ENCODE data around the gene NCKAP5. TPM values are rescaled to one million over a fixed set of nuclear protein-coding genes. Genes with fewer than 3 reads are reported as not detected.

The NCKAP5 gene
- total and polyA plus RNA-seq, 4 donors = 0.57 to 2.8 (median 2.4) TPM

DNA sequence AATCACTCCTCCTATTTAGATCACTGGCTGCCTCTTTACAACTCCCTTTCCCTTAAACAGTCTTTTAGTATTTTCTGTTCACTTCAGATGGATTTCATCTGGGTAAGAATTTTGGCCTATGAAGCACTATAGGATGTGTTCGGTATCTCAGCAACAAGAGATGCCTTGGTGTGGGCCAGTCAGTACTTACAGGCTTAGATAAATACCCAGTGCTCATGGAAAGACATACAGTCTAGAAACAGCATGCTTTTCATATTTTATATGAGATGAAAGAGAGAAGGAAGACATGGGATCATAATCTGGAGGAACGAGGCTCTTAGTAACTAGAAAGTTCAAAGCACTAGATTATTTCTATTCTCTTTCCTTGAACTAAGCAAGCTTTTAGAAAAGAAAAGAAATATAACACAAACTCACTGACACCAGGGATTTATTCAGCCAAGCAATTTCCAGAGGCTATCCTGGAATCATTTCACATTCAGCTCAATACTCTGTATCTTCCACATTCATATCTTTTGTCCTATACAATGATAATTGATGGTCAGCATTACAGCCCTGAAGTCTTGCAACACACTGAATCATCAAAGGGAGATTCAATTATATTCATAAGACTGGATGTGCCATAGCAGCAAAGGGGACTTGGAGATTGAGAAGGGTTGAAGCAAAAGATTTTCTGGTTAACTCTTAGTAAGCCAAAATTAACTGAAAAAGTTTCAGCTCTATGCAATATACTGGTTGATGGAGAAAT is 489.4 kb downstream of the NCKAP5 start:
- TF ChIP-seq TAF1 (conservative IDR thresholded peaks at IDR 0.05) = no peak
- WGBS = 94% methylated on average over 2 of the region's 2 CpGs
- Histone ChIP-seq H3K27me3 (ENCODE audit: control insufficient read depth in 4 of 4, insufficient read depth in 4 of 4, low read length in 3 of 4) (no peaks in the 10 kb centered on the region), H3K36me3 (ENCODE audit: control insufficient read depth in 4 of 4, insufficient read depth in 3 of 4, low read depth in 1 of 4, low read length in 3 of 4) (peaks cover 0 to 5% (median 0%) of the 10 kb centered on the region in 4 donors), H3K9ac (ENCODE audit: low read depth in 1 of 2, low read length in 2 of 2) (no peak overlapping the region), H3K27ac (ENCODE audit: low read depth in 1 of 2, low read length in 2 of 2) (no peak overlapping the region), H3K4me1 (ENCODE audit: control insufficient read depth in 4 of 4, insufficient read depth in 4 of 4, low read length in 3 of 4) (no peaks in the 10 kb centered on the region), H3K9me3 (ENCODE audit: control insufficient read depth in 4 of 4, low read length in 3 of 4) (no peaks in the 10 kb centered on the region), H3K4me3 (ENCODE audit: low read depth in 1 of 3, low read length in 3 of 3) (no peak overlapping the region)
- no peak for DNase-seq (ENCODE audit: low spot score)

DNA sequence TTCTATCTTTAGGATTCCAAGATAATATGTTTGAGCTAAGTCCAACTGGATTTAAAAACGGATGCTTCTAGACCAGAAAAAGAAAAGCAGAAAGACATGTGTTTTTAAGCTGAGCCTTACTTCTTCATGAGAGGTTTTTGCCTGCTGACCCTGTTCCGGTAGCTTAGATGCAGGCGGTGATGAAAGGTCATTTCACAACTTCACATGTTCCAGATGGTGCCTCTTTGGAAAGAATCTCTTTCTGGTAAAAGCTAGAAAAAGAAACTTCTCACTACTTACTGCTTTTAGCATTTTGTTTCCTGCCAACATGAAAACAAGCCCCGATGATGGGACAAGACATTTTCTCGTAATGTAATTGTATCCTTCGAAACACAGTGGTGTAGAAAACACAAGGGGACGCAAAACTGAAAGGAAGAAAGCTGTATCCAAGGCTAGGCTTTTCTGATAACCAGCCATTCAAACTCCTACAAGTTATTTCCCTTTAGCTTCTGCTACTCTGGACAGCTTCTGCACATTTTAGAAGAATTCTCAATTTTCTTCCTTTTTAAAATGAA is 490.9 kb downstream of the NCKAP5 start:
- Histone ChIP-seq H3K4me3 (ENCODE audit: low read depth in 1 of 3, low read length in 3 of 3) (no peak overlapping the region), H3K9me3 (ENCODE audit: control insufficient read depth in 4 of 4, low read length in 3 of 4) (no peaks in the 10 kb centered on the region), H3K4me1 (ENCODE audit: control insufficient read depth in 4 of 4, insufficient read depth in 4 of 4, low read length in 3 of 4) (no peaks in the 10 kb centered on the region), H3K9ac (ENCODE audit: low read depth in 1 of 2, low read length in 2 of 2) (no peak overlapping the region), H3K27ac (ENCODE audit: low read depth in 1 of 2, low read length in 2 of 2) (no peak overlapping the region), H3K27me3 (ENCODE audit: control insufficient read depth in 4 of 4, insufficient read depth in 4 of 4, low read length in 3 of 4) (no peaks in the 10 kb centered on the region), H3K36me3 (ENCODE audit: control insufficient read depth in 4 of 4, insufficient read depth in 3 of 4, low read depth in 1 of 4, low read length in 3 of 4) (peaks cover 0 to under 1% (median 0%) of the 10 kb centered on the region in 4 donors)
- TF ChIP-seq NR2F2 (IDR thresholded peaks at IDR 0.05) (no peak), FOXA2 (IDR thresholded peaks at IDR 0.05) (no peak), GABPA (IDR thresholded peaks at IDR 0.05 in 1 of 2, conservative IDR thresholded peaks at IDR 0.05 in 1 of 2) (no peak), HNF4G (IDR thresholded peaks at IDR 0.05) (no peak), RXRA (IDR thresholded peaks at IDR 0.05) (no peak), YY1 (IDR thresholded peaks at IDR 0.05) (no peak), TAF1 (conservative IDR thresholded peaks at IDR 0.05) (no peak), SP1 (IDR thresholded peaks at IDR 0.05) (no peak), RAD21 (IDR thresholded peaks at IDR 0.05) (no peak), EGR1 (IDR thresholded peaks at IDR 0.05; ENCODE audit: low read depth in 2 of 2) (no peak), HNF4A (conservative IDR thresholded peaks at IDR 0.05) (no peak), JUND (IDR thresholded peaks at IDR 0.05) (no peak), FOXA1 (IDR thresholded peaks at IDR 0.05) (no peak)
- TF ChIP-seq, protein P1, sequence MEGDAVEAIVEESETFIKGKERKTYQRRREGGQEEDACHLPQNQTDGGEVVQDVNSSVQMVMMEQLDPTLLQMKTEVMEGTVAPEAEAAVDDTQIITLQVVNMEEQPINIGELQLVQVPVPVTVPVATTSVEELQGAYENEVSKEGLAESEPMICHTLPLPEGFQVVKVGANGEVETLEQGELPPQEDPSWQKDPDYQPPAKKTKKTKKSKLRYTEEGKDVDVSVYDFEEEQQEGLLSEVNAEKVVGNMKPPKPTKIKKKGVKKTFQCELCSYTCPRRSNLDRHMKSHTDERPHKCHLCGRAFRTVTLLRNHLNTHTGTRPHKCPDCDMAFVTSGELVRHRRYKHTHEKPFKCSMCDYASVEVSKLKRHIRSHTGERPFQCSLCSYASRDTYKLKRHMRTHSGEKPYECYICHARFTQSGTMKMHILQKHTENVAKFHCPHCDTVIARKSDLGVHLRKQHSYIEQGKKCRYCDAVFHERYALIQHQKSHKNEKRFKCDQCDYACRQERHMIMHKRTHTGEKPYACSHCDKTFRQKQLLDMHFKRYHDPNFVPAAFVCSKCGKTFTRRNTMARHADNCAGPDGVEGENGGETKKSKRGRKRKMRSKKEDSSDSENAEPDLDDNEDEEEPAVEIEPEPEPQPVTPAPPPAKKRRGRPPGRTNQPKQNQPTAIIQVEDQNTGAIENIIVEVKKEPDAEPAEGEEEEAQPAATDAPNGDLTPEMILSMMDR (IDR thresholded peaks at IDR 0.05; ENCODE audit: low read depth, low read length, missing input control) = no peak
- TF ChIP-seq, protein P2, sequence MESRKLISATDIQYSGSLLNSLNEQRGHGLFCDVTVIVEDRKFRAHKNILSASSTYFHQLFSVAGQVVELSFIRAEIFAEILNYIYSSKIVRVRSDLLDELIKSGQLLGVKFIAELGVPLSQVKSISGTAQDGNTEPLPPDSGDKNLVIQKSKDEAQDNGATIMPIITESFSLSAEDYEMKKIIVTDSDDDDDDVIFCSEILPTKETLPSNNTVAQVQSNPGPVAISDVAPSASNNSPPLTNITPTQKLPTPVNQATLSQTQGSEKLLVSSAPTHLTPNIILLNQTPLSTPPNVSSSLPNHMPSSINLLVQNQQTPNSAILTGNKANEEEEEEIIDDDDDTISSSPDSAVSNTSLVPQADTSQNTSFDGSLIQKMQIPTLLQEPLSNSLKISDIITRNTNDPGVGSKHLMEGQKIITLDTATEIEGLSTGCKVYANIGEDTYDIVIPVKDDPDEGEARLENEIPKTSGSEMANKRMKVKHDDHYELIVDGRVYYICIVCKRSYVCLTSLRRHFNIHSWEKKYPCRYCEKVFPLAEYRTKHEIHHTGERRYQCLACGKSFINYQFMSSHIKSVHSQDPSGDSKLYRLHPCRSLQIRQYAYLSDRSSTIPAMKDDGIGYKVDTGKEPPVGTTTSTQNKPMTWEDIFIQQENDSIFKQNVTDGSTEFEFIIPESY (IDR thresholded peaks at IDR 0.05) = no peak
- TF ChIP-seq, protein P3, sequence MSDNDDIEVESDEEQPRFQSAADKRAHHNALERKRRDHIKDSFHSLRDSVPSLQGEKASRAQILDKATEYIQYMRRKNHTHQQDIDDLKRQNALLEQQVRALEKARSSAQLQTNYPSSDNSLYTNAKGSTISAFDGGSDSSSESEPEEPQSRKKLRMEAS (IDR thresholded peaks at IDR 0.05) = no peak
- TF ChIP-seq, protein P4, sequence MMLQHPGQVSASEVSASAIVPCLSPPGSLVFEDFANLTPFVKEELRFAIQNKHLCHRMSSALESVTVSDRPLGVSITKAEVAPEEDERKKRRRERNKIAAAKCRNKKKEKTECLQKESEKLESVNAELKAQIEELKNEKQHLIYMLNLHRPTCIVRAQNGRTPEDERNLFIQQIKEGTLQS (IDR thresholded peaks at IDR 0.05) = no peak
- TF ChIP-seq, protein P5, sequence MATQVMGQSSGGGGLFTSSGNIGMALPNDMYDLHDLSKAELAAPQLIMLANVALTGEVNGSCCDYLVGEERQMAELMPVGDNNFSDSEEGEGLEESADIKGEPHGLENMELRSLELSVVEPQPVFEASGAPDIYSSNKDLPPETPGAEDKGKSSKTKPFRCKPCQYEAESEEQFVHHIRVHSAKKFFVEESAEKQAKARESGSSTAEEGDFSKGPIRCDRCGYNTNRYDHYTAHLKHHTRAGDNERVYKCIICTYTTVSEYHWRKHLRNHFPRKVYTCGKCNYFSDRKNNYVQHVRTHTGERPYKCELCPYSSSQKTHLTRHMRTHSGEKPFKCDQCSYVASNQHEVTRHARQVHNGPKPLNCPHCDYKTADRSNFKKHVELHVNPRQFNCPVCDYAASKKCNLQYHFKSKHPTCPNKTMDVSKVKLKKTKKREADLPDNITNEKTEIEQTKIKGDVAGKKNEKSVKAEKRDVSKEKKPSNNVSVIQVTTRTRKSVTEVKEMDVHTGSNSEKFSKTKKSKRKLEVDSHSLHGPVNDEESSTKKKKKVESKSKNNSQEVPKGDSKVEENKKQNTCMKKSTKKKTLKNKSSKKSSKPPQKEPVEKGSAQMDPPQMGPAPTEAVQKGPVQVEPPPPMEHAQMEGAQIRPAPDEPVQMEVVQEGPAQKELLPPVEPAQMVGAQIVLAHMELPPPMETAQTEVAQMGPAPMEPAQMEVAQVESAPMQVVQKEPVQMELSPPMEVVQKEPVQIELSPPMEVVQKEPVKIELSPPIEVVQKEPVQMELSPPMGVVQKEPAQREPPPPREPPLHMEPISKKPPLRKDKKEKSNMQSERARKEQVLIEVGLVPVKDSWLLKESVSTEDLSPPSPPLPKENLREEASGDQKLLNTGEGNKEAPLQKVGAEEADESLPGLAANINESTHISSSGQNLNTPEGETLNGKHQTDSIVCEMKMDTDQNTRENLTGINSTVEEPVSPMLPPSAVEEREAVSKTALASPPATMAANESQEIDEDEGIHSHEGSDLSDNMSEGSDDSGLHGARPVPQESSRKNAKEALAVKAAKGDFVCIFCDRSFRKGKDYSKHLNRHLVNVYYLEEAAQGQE (IDR thresholded peaks at IDR 0.05) = no peak
- no peak for DNase-seq (ENCODE audit: low spot score)
- 85% methylated on average over 7 of the region's 7 CpGs for WGBS
